Cardiac fibroblast (primary cell): ENCODE results near the gene ABCC2.

Experiments used
- DNase-seq, 2 donors: peaks; one replicate each; pipeline versions ENCODE4 v3.0.0 to v3.0.0-alpha.2; 2010; ENCODE audit warnings: low read depth in 2 of 2
- H3K4me3 ChIP-seq, 2 donors: replicated peaks in 1 of 2; 1 replicate in 1 of 2; 2 replicates in 1 of 2; pipeline ENCODE4 v1.5.1; 2011; ENCODE audit warnings: low read depth in 2 of 2, low read length in 2 of 2, mild to moderate bottlenecking in 2 of 2, moderate library complexity in 1 of 2
- TF ChIP-seq, protein P1 (sequence below): IDR thresholded peaks from one replicate; pipeline ENCODE4 v1.5.1; 2011; ENCODE audit warnings: low read depth, mild to moderate bottlenecking, low read length, inconsistent platforms

ABCC2 gene

GRCh38 chr10:99784727-99785441, 2.4 kb downstream of the ABCC2 start:
- TF ChIP-seq, protein P1, sequence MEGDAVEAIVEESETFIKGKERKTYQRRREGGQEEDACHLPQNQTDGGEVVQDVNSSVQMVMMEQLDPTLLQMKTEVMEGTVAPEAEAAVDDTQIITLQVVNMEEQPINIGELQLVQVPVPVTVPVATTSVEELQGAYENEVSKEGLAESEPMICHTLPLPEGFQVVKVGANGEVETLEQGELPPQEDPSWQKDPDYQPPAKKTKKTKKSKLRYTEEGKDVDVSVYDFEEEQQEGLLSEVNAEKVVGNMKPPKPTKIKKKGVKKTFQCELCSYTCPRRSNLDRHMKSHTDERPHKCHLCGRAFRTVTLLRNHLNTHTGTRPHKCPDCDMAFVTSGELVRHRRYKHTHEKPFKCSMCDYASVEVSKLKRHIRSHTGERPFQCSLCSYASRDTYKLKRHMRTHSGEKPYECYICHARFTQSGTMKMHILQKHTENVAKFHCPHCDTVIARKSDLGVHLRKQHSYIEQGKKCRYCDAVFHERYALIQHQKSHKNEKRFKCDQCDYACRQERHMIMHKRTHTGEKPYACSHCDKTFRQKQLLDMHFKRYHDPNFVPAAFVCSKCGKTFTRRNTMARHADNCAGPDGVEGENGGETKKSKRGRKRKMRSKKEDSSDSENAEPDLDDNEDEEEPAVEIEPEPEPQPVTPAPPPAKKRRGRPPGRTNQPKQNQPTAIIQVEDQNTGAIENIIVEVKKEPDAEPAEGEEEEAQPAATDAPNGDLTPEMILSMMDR = no peak
- H3K4me3 ChIP-seq = no peak overlapping the region
- peak in 1 of 2 donors; percentile 33 for DNase-seq

DNA sequence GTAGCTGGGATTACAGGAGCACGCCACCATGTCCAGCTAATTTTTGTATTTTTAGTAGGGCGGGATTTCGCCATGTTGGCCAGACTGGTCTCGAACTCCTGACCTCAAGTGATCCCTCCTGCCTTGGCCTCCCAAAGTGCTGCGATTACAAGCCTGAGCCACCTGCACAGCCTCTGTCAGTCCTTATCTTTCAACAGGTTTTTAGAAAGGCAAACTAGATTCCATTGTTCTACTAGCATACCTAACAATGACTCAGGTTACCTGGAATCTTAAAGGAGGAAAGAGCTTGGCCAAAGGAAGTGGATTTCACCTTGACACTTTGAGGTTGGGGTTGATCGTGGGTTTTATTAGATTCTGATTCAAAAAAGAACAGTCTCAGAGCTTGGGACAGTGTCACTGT, 3.2 kb downstream of the ABCC2 start:
- TF ChIP-seq, protein P1 = no peak
- no peak for DNase-seq
- H3K4me3 ChIP-seq = no peak overlapping the region

GRCh38 chr10:99787311-99787710, 4.9 kb downstream of the ABCC2 start:
- no peak overlapping the region for H3K4me3 ChIP-seq
- no peak for DNase-seq
- TF ChIP-seq, protein P1 = no peak

DNA sequence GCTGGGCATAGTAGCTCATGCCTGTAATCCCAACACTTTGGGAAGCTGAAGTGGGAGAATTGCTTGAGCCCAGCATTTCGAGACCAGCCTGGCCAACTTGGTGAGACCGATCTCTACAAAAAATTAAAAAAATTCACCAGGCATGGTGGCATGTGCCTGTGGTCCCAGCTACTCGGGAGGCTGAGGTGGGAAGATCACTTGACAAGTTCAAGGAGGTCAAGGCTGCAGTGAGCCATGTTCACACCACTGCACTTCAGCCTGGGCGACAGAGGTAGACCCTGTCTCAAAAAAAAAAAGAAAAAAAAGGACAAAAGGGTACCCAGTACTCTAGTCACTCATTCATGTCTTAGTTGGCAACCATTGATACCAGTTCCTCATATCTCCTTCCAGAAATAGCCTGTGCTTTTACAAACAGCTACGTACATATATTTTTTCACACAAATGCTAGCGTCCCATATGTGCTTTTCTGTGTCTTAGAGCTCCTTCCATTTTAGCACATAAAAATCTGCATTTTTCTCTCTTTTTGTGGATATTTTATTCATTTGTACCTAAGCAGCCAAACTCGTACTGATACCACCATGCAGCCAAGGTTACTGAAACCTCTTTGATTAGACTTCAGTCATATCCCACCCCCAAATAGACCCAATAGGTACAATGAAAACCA, 5.5 kb downstream of the ABCC2 start:
- no peak overlapping the region for H3K4me3 ChIP-seq
- DNase-seq = no peak
- TF ChIP-seq, protein P1 = no peak

DNA sequence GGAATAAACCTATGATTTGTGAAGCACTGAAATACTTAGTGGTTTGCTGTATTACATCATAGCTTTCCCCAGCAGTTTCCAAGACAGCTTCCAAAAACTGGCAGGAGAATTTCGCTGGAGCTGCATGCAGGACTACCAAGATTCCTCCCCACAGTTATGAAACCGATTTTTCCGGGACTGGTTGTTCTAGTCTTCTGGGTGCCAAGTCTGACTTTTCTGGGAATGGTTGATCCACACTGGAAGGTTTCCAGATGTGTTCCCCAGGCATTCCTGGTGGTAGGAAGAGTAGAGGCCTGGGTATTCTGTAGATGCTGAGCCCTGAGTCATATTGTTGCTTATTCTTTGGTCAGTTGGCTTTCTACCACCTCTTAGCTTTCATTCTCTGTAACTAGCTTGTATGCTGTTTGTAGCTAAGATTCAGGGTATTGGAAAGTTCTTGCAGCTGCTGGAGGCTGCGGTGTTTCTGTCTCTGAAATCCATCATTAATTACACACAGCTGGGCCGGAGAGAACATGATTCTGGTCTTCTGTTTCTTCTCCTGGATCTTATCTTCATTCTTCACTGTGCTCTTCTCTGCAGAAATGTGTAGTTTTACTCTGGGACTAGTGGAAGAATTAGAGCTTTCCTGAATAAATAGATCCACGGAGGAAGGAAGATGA, 6.3 kb downstream of the ABCC2 start:
- peak; percentile 63 to 98 for DNase-seq
- no peak overlapping the region for H3K4me3 ChIP-seq
- TF ChIP-seq, protein P1 = no peak

GRCh38 chr10:99791831-99792230, 9.4 kb downstream of the ABCC2 start:
- TF ChIP-seq, protein P1 = no peak
- no peak overlapping the region for H3K4me3 ChIP-seq
- DNase-seq = no peak
